Lower lobe of right lung (tissue), 2 donors: ENCODE results near the gene C8G. TPM values are rescaled to one million over a fixed set of nuclear protein-coding genes. Genes with fewer than 3 reads are reported as not detected.

Experiments used
- ATAC-seq, 2 donors: fragments of 200-7000 bp; cut with Tn5 transposase; one replicate each; pipeline ENCODE4 v1.9.1; 2020 to 2022; ENCODE audit warnings: mild to moderate bottlenecking in 2 of 2, moderate library complexity in 2 of 2
- DNase-seq: peaks from one replicate; pipeline ENCODE4 v3.0.0-alpha.2; 2020
- H3K27ac ChIP-seq: fragments of 200-600 bp; one replicate; pipeline ENCODE4 v1.8.0; 2022
- H3K27me3 ChIP-seq: fragments of 200-600 bp; one replicate; pipeline ENCODE4 v1.8.0; 2022; ENCODE audit warnings: low read depth
- H3K36me3 ChIP-seq: fragments of 200-600 bp; one replicate; pipeline ENCODE4 v1.8.0; 2022; ENCODE audit warnings: mild to moderate bottlenecking
- H3K4me1 ChIP-seq: fragments of 200-600 bp; one replicate; pipeline ENCODE4 v1.8.0; 2022
- H3K4me3 ChIP-seq: fragments of 200-600 bp; one replicate; pipeline ENCODE4 v1.8.0; 2022; ENCODE audit warnings: mild to moderate bottlenecking
- H3K9me3 ChIP-seq: fragments of 200-600 bp; one replicate; pipeline ENCODE4 v1.8.0; 2022
- CTCF ChIP-seq: fragments of 200-600 bp; IDR thresholded peaks from one replicate; pipeline ENCODE4 v1.8.0; 2022; ENCODE audit warnings: antibody characterized with exemption, mild to moderate bottlenecking
- intact Hi-C: fragments of 100-400 bp; cut with DNase I; formaldehyde crosslinking; loops from one replicate; pipeline ENCODE4 v1.11.0; 2022
- total RNA-seq: library from RNA; stranded (reverse); fragmentation: NEBNext Ultra II Directional; extraction: Animal tissue kit (Norgen Biotek cat#: 25700); gene quantifications from one replicate; pipeline ENCODE4 v1.2.1, GENCODE V29; 2021
- donor health status: DM: no; HTN: yes; CAD: no; lungs with severe emphysema.

The C8G gene
- total RNA-seq, 1 donor from 2014 or later = 2.2 TPM

GRCh38 chr9:136978073-136978864 lies 33.2 kb downstream of the C8G start:
- no peaks in the 10 kb centered on the region for H3K9me3 ChIP-seq
- peak; percentile 59 to 68 for ATAC-seq
- H3K36me3 ChIP-seq = no peaks in the 10 kb centered on the region
- peak overlapping the region; percentile 55 for H3K4me3 ChIP-seq
- no peak for TF ChIP-seq CTCF
- H3K4me1 ChIP-seq = peaks cover 56% of the 10 kb centered on the region
- H3K27me3 ChIP-seq = no peaks in the 10 kb centered on the region
- intact Hi-C loops = no loop called here
- peak overlapping the region; percentile 66 for H3K27ac ChIP-seq
- peak; percentile 81 for DNase-seq

GRCh38 chr9:136978865-136979544 lies 34.0 kb downstream of the C8G start:
- TF ChIP-seq CTCF = no peak
- H3K27me3 ChIP-seq = no peaks in the 10 kb centered on the region
- no peak for DNase-seq
- H3K4me3 ChIP-seq = no peak overlapping the region
- ATAC-seq = no peak
- H3K36me3 ChIP-seq = no peaks in the 10 kb centered on the region
- intact Hi-C loops = no loop called here
- H3K4me1 ChIP-seq = peaks cover 54% of the 10 kb centered on the region
- no peaks in the 10 kb centered on the region for H3K9me3 ChIP-seq
- H3K27ac ChIP-seq = no peak overlapping the region

- H3K27ac ChIP-seq = peak overlapping the region; percentile 77
- intact Hi-C loops = no loop called here
- no peaks in the 10 kb centered on the region for H3K36me3 ChIP-seq
- no peaks in the 10 kb centered on the region for H3K9me3 ChIP-seq
- peaks cover 46% of the 10 kb centered on the region for H3K4me1 ChIP-seq
- TF ChIP-seq CTCF = no peak
- H3K4me3 ChIP-seq = no peak overlapping the region
- no peak for ATAC-seq
- H3K27me3 ChIP-seq = peaks cover 9% of the 10 kb centered on the region
- DNase-seq = no peak
Measured at GRCh38 chr9:136979769-136980587, 34.9 kb downstream of the C8G start.

- Histone ChIP-seq H3K4me1 (peaks cover 41% of the 10 kb centered on the region), H3K27me3 (peaks cover 18% of the 10 kb centered on the region), H3K36me3 (no peaks in the 10 kb centered on the region), H3K27ac (peak overlapping the region; percentile 77), H3K4me3 (no peak overlapping the region), H3K9me3 (no peaks in the 10 kb centered on the region)
- intact Hi-C loops = no loop called here
- DNase-seq (no peak), ATAC-seq (no peak)
- TF ChIP-seq CTCF = no peak
Measured at GRCh38 chr9:136980669-136981478, 35.8 kb downstream of the C8G start.
